OCI-LY7 (cell line): Measurements from ENCODE around the gene CIDEB. TPM values are rescaled to one million over a fixed set of nuclear protein-coding genes. Genes with fewer than 3 reads are reported as not detected.

ENCODE experiments used
- BruUV-seq: library from RNA; stranded (reverse); fragments of 400-500 nt; replicated peaks from 2 replicates; lab custom pipeline; 2021; lab: Mats Ljungman, UMichigan
- CTCF ChIA-PET: fragments of 300-600 bp; sonication (Branson Sonifier 250); formaldehyde crosslinking; loops from one replicate; lab custom pipeline; 2022; ENCODE audit warnings: antibody characterized with exemption; ENCODE audit not compliant: unreplicated experiment; lab: Charles Lee
- POLR2A ChIA-PET: fragments of 300-600 bp; sonication (Branson Sonifier 250); formaldehyde crosslinking; loops from one replicate; lab custom pipeline; 2022; ENCODE audit warnings: antibody characterized with exemption; lab: Charles Lee
- DNase-seq: peaks from one replicate; pipeline ENCODE4 v3.0.0-alpha.2; 2015; ENCODE audit warnings: low spot score
- H2AFZ ChIP-seq: fragments of 200-600 bp; sonication (generic), shearing (Covaris generic); 2 replicates; pipeline ENCODE4 v1.6.1; 2014; ENCODE audit warnings: mild to moderate bottlenecking, antibody characterized with exemption, low read length, moderate library complexity
- H3K27ac ChIP-seq: fragments of 200-600 bp; sonication (generic); 2 replicates; pipeline ENCODE4 v1.5.1; 2014; ENCODE audit warnings: mixed run types, low read depth, mild to moderate bottlenecking, moderate library complexity, low read length, inconsistent platforms; ENCODE audit not compliant: poor library complexity, severe bottlenecking
- H3K36me3 ChIP-seq: fragments of 200-600 bp; sonication (generic); 2 replicates; pipeline ENCODE4 v1.6.1; 2014; ENCODE audit warnings: mild to moderate bottlenecking, antibody characterized with exemption, low read length, moderate library complexity, mixed read lengths; ENCODE audit not compliant: insufficient read depth
- H3K4me1 ChIP-seq: fragments of 200-600 bp; sonication (generic); 2 replicates; pipeline ENCODE4 v1.5.1; 2014; ENCODE audit warnings: mild to moderate bottlenecking, low read length; ENCODE audit not compliant: insufficient read depth, poor library complexity, severe bottlenecking
- H3K4me2 ChIP-seq: fragments of 200-600 bp; sonication (generic); 2 replicates; pipeline ENCODE4 v1.6.1; 2014; ENCODE audit warnings: mild to moderate bottlenecking, low read length
- H3K4me3 ChIP-seq: fragments of 200-600 bp; sonication (generic); 2 replicates; pipeline ENCODE4 v1.5.1; 2014; ENCODE audit warnings: mild to moderate bottlenecking, low read depth, low read length; ENCODE audit not compliant: poor library complexity, severe bottlenecking
- H3K79me2 ChIP-seq: fragments of 200-600 bp; sonication (generic); 2 replicates; pipeline ENCODE4 v1.6.1; 2016; ENCODE audit warnings: low read depth, mild to moderate bottlenecking, low read length, moderate library complexity, mixed read lengths; ENCODE audit not compliant: insufficient read depth
- H3K9me2 ChIP-seq: fragments of 200-600 bp; sonication (generic); 2 replicates; pipeline ENCODE4 v1.6.1; 2016; ENCODE audit warnings: mild to moderate bottlenecking, low read length, mixed read lengths; ENCODE audit not compliant: insufficient read depth
- H3K9me3 ChIP-seq: fragments of 200-600 bp; sonication (generic); 2 replicates; pipeline ENCODE4 v1.6.1; 2014; ENCODE audit warnings: mild to moderate bottlenecking, mixed run types, low read length, mixed read lengths
- H4K20me1 ChIP-seq: fragments of 200-600 bp; sonication (generic); 2 replicates; pipeline ENCODE4 v1.6.1; 2014; ENCODE audit warnings: mild to moderate bottlenecking, antibody characterized with exemption, low read length, moderate library complexity, mixed read lengths; ENCODE audit not compliant: insufficient read depth
- CTCF ChIP-seq: fragments of 200-600 bp; sonication (generic); conservative IDR thresholded peaks from 2 replicates; pipeline ENCODE4 v1.5.1; 2014; ENCODE audit warnings: mild to moderate bottlenecking, antibody characterized with exemption, low read length, moderate library complexity, mixed read lengths
- EZH2phosphoT487 ChIP-seq: fragments of 200-600 bp; sonication (generic); IDR thresholded peaks from 2 replicates; pipeline ENCODE4 v1.6.1; 2018; ENCODE audit warnings: low read depth, borderline replicate concordance, mild to moderate bottlenecking, mixed run types, antibody characterized with exemption, low read length, moderate library complexity, mixed read lengths
- intact Hi-C: fragments of 100-400 bp; cut with micrococcal nuclease; formaldehyde crosslinking; loops from one replicate; pipeline ENCODE4 v1.10.0; 2022; ENCODE audit not compliant: unreplicated experiment
- total RNA-seq, 2 experiments: library from RNA; depleted of rRNA in 1 of 2; stranded (reverse); fragments of >200 nt in 1 of 2; shearing (Covaris generic) in 1 of 2; gene quantifications; 2 replicates each; pipeline ENCODE4 v1.2.3, GENCODE V29; 2014 to 2022

CIDEB gene
- total RNA-seq, 2 experiments from 2014 or later, result 1.6 TPM; not detected in 1

DNA sequence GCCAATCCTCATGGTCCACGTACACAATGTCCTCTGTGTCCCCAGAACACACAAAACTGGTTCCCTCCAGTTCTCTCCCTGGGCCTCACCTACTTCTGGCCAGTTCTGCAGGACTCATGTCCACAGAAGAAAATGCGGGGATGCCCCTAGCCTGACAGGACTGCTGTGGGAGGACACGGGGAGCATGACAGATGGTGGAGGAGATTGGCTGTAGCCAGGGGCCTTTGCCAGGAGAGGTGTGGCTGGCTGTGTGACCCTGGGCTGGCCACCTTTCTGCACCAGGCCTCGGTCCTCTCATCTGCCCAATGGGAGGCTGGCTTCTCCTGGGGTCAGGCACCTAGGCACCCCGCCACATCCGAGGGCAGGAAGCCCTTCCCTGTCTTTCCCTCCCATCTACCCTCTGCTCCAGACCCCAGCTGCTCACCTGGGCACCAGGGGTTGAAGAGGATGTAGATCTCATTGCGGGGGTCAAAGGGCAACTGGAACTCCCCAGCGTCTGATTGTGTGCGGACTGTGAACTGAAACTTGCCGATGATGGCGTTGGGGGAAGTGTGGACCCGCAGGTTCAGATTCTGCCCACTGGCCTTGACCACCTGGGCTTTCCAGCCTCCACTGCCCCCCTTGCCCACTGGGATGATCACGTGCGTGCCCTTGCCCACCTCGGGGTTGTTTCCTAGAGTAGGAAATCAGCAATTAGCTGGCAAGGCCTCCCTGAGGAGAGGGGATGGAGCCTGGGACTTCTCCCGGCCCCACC is 47.6 kb downstream of the CIDEB start:
- H3K4me1 ChIP-seq, result peaks cover 12% of the 10 kb centered on the region
- no peak overlapping the region for H3K27ac ChIP-seq
- TF ChIP-seq EZH2phosphoT487, result no peak
- no peak for TF ChIP-seq CTCF
- no peak overlapping the region for H2AFZ ChIP-seq
- intact Hi-C loops, result no loop called here
- no TSS peak for BruUV-seq
- H3K79me2 ChIP-seq, result no peaks in the 10 kb centered on the region
- no peaks in the 10 kb centered on the region for H3K9me2 ChIP-seq
- no peaks in the 10 kb centered on the region for H3K9me3 ChIP-seq
- DNase-seq, result no peak
- CTCF ChIA-PET, result no interaction called here
- POLR2A ChIA-PET, result interaction anchor here (0.6 kb wide), 1 partner anchor 939 kb away, joined by 3 read pairs; the partner anchor contains the start of gene PABPN1
- H3K36me3 ChIP-seq, result no peaks in the 10 kb centered on the region
- no peaks in the 10 kb centered on the region for H4K20me1 ChIP-seq
- no peak overlapping the region for H3K4me2 ChIP-seq
- H3K4me3 ChIP-seq, result no peak overlapping the region

DNA sequence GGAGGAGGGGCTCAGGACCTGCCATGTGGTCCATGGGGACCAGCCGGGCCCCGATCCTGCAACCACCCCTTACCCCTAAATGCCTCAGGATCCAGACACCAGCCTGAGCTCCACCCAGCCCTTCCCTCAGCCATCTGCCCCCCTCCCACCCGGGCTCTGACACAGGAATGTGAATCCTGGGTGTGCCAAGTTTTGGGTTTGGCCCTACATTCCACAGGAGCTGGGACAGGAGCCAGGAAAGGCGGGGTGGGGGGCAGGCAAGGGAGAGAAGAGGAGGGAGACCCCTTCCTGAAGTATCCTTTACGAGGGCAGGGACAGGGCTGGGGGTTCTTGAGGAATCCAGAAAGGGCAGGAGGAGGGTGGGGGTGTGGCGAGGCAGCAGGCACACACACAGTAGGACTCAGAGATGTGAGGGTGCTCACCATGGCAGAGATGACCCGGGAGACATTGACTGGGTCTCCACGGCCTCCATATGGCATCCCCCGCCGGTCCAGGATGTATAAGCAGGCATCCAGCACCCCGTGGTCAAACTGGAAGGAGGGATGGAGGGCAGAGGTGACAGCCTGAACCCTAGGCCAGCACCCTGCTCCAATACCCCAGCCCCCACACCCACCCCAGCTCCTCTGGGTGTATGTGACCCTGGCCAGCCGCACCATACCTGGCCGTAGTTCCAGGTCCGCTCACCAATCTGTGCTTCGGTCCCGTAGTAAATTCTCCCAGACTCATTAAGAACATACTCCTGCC is 48.3 kb downstream of the CIDEB start:
- no TSS peak for BruUV-seq
- Histone ChIP-seq H3K79me2 (no peaks in the 10 kb centered on the region), H3K4me3 (no peak overlapping the region), H3K4me1 (peaks cover 9% of the 10 kb centered on the region), H3K36me3 (no peaks in the 10 kb centered on the region), H3K9me2 (no peaks in the 10 kb centered on the region), H2AFZ (no peak overlapping the region), H3K4me2 (no peak overlapping the region), H4K20me1 (no peaks in the 10 kb centered on the region), H3K9me3 (no peaks in the 10 kb centered on the region), H3K27ac (no peak overlapping the region)
- intact Hi-C loops, result no loop called here
- TF ChIP-seq CTCF, result no peak
- TF ChIP-seq EZH2phosphoT487, result no peak
- no peak for DNase-seq
- CTCF ChIA-PET, result interaction anchor here (0.6 kb wide), 1 partner anchor 41 kb away, joined by 3 read pairs; no protein-coding TSS in a partner anchor
- POLR2A ChIA-PET, result no interaction called here
